ENCODE results near the gene FBXL17. TPM values are rescaled to one million over a fixed set of nuclear protein-coding genes. Genes with fewer than 3 reads are reported as not detected.
"Not testable (repeated sequence)": the region's sequence is repeated elsewhere in the genome, so short reads cannot be mapped to it uniquely, and the experiment has no call there.

Gene FBXL17
- total RNA-seq, 1 donor from 2014 or later, result 17.5 TPM

GRCh38 chr5:108418197-108418596, 36.3 kb upstream of the FBXL17 start:
- H3K9me3 ChIP-seq, result no peaks in the 10 kb centered on the region
- DNase-seq (no peak), ATAC-seq (no peak)
- no peaks in the 10 kb centered on the region for H3K36me3 ChIP-seq
- no peaks in the 10 kb centered on the region for H3K27me3 ChIP-seq
- intact Hi-C loops (cut with DNase I), result no loop called here
- H3K4me1 ChIP-seq, result no peaks in the 10 kb centered on the region
- TF ChIP-seq CTCF (IDR thresholded peaks at IDR 0.05), result no peak
- no peak overlapping the region for H3K4me3 ChIP-seq
- no peak overlapping the region for H3K27ac ChIP-seq

GRCh38 chr5:108417166-108417670, 35.3 kb upstream of the FBXL17 start:
- ATAC-seq (no peak), DNase-seq (no peak)
- Histone ChIP-seq H3K4me1 (no peaks in the 10 kb centered on the region), H3K27me3 (no peaks in the 10 kb centered on the region), H3K36me3 (no peaks in the 10 kb centered on the region), H3K27ac (no peak overlapping the region), H3K9me3 (no peaks in the 10 kb centered on the region), H3K4me3 (no peak overlapping the region)
- intact Hi-C loops (cut with DNase I), result no loop called here
- TF ChIP-seq CTCF (IDR thresholded peaks at IDR 0.05), result no peak

GRCh38 chr5:108415726-108416125, 33.8 kb upstream of the FBXL17 start:
- TF ChIP-seq CTCF (IDR thresholded peaks at IDR 0.05), result no peak
- H3K36me3 ChIP-seq, result no peaks in the 10 kb centered on the region
- intact Hi-C loops (cut with DNase I), result no loop called here
- H3K9me3 ChIP-seq, result no peaks in the 10 kb centered on the region
- H3K4me1 ChIP-seq, result no peaks in the 10 kb centered on the region
- H3K27ac ChIP-seq, result no peak overlapping the region
- DNase-seq (no peak), ATAC-seq (no peak)
- no peak overlapping the region for H3K4me3 ChIP-seq
- no peaks in the 10 kb centered on the region for H3K27me3 ChIP-seq

GRCh38 chr5:108409786-108410185, 27.9 kb upstream of the FBXL17 start:
- Histone ChIP-seq H3K4me3 (no peak overlapping the region), H3K4me1 (no peaks in the 10 kb centered on the region), H3K27me3 (no peaks in the 10 kb centered on the region), H3K36me3 (no peaks in the 10 kb centered on the region), H3K27ac (no peak overlapping the region), H3K9me3 (no peaks in the 10 kb centered on the region)
- no peak for TF ChIP-seq CTCF (IDR thresholded peaks at IDR 0.05)
- DNase-seq (no peak), ATAC-seq (no peak)
- intact Hi-C loops (cut with DNase I), result no loop called here

GRCh38 chr5:108405201-108405600, 23.3 kb upstream of the FBXL17 start:
- H3K9me3 ChIP-seq; H3K36me3 ChIP-seq; H3K4me3 ChIP-seq; intact Hi-C loops (cut with DNase I); DNase-seq; H3K27ac ChIP-seq; ATAC-seq; H3K4me1 ChIP-seq; H3K27me3 ChIP-seq: not testable (repeated sequence)

GRCh38 chr5:108398964-108399363, 17.1 kb upstream of the FBXL17 start:
- H3K27ac ChIP-seq, result no peak overlapping the region
- ATAC-seq (no peak), DNase-seq (no peak)
- no peak for TF ChIP-seq CTCF (IDR thresholded peaks at IDR 0.05)
- H3K36me3 ChIP-seq, result no peaks in the 10 kb centered on the region
- no peaks in the 10 kb centered on the region for H3K9me3 ChIP-seq
- H3K4me3 ChIP-seq, result no peak overlapping the region
- no peaks in the 10 kb centered on the region for H3K4me1 ChIP-seq
- intact Hi-C loops (cut with DNase I), result no loop called here
- H3K27me3 ChIP-seq, result peaks cover 6% of the 10 kb centered on the region

- DNase-seq; H3K27ac ChIP-seq; H3K4me1 ChIP-seq; H3K27me3 ChIP-seq; H3K36me3 ChIP-seq; ATAC-seq; H3K4me3 ChIP-seq; H3K9me3 ChIP-seq; intact Hi-C loops (cut with DNase I): not testable (repeated sequence)
Measured at GRCh38 chr5:108396837-108397236, 14.9 kb upstream of the FBXL17 start.

Measured in upper lobe of right lung (tissue), 1 donor.